A172 (cell line): ENCODE results near the gene SASH3. TPM values are rescaled to one million over a fixed set of nuclear protein-coding genes. Genes with fewer than 3 reads are reported as not detected.

Source experiments
- DNase-seq: peaks from one replicate; pipeline ENCODE4 v3.0.0-alpha.2; 2015; ENCODE audit warnings: low spot score
- total RNA-seq: library from RNA; depleted of rRNA; stranded (reverse); fragments of >200 nt; shearing (Covaris generic); gene quantifications from 2 replicates; pipeline ENCODE4 v1.2.3, GENCODE V29; 2014

Gene SASH3
- total RNA-seq, 1 experiment from 2014 or later, result not detected

- no peak for DNase-seq
Measured at GRCh38 chrX:129808829-129809796, 29.4 kb downstream of the SASH3 start.

GRCh38 chrX:129813662-129814368, 34.1 kb downstream of the SASH3 start:
- no peak for DNase-seq

- DNase-seq, result no peak
Measured at GRCh38 chrX:129818123-129818522, 38.4 kb downstream of the SASH3 start.

- no peak for DNase-seq
Measured at GRCh38 chrX:129823115-129823514, 43.4 kb downstream of the SASH3 start.

- DNase-seq, result no peak
Measured at GRCh38 chrX:129823522-129823921, 43.8 kb downstream of the SASH3 start.

- DNase-seq, result no peak
Measured at GRCh38 chrX:129824620-129825019, 44.9 kb downstream of the SASH3 start.

GRCh38 chrX:129825746-129826505, 46.2 kb downstream of the SASH3 start:
- DNase-seq, result no peak

GRCh38 chrX:129830494-129830893, 50.7 kb downstream of the SASH3 start:
- no peak for DNase-seq

GRCh38 chrX:129831091-129831885, 51.5 kb downstream of the SASH3 start:
- DNase-seq, result no peak

GRCh38 chrX:129833153-129833990, 53.6 kb downstream of the SASH3 start:
- DNase-seq, result no peak

- DNase-seq, result no peak
Measured at GRCh38 chrX:129836827-129837226, 57.1 kb downstream of the SASH3 start.

GRCh38 chrX:129840344-129840743, 60.6 kb downstream of the SASH3 start:
- DNase-seq, result no peak

GRCh38 chrX:129842510-129843208, 62.9 kb downstream of the SASH3 start:
- no peak for DNase-seq

GRCh38 chrX:129843209-129843458, 63.4 kb downstream of the SASH3 start:
- DNase-seq, result no peak

- peak; percentile 61 for DNase-seq
Measured at GRCh38 chrX:129843459-129844306, 63.9 kb downstream of the SASH3 start, which contains the start of gene ZDHHC9. TSS of gene ZDHHC9 (minus strand) at chrX:129843886. CDS start at chrX:129841945, 1,941 bp downstream.
